SH-SY5Y (cell line): ENCODE data around the gene MARK3.

Source experiments
- GATA2 ChIP-seq: IDR thresholded peaks from 2 replicates; pipeline ENCODE4 v1.6.1; 2011; ENCODE audit warnings: mild to moderate bottlenecking, low read depth, low read length
- GATA3 ChIP-seq: IDR thresholded peaks from 2 replicates; pipeline ENCODE4 v1.6.1; 2011; ENCODE audit warnings: low read depth, mild to moderate bottlenecking, low read length, moderate library complexity

GRCh38 chr14:103547941-103548462 is 162.8 kb downstream of the MARK3 start:
- TF ChIP-seq GATA3: no peak
- no peak for TF ChIP-seq GATA2
